Endothelial cell of umbilical vein (primary cell): ENCODE results near the gene METTL27.

Experiments
- EZH2 ChIP-seq: IDR thresholded peaks from 2 replicates; pipeline ENCODE4 v1.6.1; 2012; ENCODE audit warnings: borderline replicate concordance, low read depth, mild to moderate bottlenecking, moderate library complexity, low read length, inconsistent platforms; ENCODE audit not compliant: severe bottlenecking
- TF ChIP-seq, protein P1 (sequence below), 2 donors: IDR thresholded peaks; 1 replicate in 1 of 2; 2 replicates in 1 of 2; pipeline ENCODE4 v1.5.1; 2011; ENCODE audit warnings: low read length in 2 of 2, mild to moderate bottlenecking in 2 of 2, moderate library complexity in 2 of 2, control low read depth in 1 of 2, inconsistent platforms in 1 of 2, low read depth in 1 of 2; ENCODE audit not compliant: insufficient read depth in 1 of 2; ENCODE audit errors: extremely low read depth in 1 of 2

DNA sequence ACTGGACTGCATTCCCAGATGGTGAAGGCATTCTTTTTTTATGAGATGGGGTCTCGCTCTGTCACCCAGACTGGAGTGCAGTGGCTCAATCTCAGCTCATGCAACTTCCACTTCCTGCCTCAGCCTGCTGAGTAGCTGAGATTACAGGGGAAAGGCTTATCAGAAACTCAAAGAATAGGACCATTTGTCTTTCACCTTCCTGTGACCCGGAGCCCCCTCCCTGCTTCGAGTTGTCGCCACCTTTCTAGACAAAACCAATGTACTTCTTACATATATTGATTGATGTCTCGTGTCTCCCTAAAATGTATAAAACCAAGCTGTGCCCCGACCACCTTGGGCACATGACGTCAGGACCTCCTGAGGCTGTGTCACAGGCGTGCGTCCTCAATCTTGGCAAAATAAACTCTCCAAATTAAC, 1.8 kb upstream of the METTL27 start:
- TF ChIP-seq, protein P1, sequence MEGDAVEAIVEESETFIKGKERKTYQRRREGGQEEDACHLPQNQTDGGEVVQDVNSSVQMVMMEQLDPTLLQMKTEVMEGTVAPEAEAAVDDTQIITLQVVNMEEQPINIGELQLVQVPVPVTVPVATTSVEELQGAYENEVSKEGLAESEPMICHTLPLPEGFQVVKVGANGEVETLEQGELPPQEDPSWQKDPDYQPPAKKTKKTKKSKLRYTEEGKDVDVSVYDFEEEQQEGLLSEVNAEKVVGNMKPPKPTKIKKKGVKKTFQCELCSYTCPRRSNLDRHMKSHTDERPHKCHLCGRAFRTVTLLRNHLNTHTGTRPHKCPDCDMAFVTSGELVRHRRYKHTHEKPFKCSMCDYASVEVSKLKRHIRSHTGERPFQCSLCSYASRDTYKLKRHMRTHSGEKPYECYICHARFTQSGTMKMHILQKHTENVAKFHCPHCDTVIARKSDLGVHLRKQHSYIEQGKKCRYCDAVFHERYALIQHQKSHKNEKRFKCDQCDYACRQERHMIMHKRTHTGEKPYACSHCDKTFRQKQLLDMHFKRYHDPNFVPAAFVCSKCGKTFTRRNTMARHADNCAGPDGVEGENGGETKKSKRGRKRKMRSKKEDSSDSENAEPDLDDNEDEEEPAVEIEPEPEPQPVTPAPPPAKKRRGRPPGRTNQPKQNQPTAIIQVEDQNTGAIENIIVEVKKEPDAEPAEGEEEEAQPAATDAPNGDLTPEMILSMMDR (IDR thresholded peaks at IDR 0.05; ENCODE audit: extremely low read depth in 1 of 2, insufficient read depth in 1 of 2, low read depth in 1 of 2, low read length in 2 of 2) = no peak
- TF ChIP-seq EZH2 = no peak
